GM18517 (cell line): Measurements from ENCODE around the gene LRRFIP1.
A peak's percentile ranks its signal among the peaks of the same experiment; 100 is the strongest.
"Not testable (repeated sequence)": the region's sequence is repeated elsewhere in the genome, so short reads cannot be mapped to it uniquely, and the experiment has no call there.

ENCODE experiments used
- ATAC-seq: cut with Tn5 transposase; IDR thresholded peaks from one replicate; pipeline ENCODE4 v1.9.1; 2021; ENCODE audit warnings: mild to moderate bottlenecking, moderate library complexity; ENCODE audit not compliant: unreplicated experiment

Gene LRRFIP1

DNA sequence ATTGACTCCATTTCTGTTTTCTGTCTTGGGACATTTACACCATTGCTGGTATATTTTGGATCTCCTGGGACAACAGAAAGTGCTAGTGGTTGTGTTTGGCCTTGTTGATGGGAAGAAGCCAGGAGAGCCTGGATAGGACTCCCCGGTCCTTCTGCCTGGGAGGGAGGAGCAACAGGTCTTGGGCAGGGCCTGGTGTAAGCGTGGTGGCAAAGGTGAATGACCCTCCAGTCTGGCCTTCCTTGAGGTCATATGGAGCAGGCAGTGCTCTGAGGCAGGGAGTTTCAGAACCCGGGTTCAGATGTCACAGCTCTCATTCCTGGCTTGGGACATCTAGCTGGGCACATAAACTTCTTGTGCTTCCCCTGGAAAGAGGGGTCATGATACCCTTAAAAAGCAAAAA lies 115.2 kb downstream of the LRRFIP1 start:
- no peak for ATAC-seq

DNA sequence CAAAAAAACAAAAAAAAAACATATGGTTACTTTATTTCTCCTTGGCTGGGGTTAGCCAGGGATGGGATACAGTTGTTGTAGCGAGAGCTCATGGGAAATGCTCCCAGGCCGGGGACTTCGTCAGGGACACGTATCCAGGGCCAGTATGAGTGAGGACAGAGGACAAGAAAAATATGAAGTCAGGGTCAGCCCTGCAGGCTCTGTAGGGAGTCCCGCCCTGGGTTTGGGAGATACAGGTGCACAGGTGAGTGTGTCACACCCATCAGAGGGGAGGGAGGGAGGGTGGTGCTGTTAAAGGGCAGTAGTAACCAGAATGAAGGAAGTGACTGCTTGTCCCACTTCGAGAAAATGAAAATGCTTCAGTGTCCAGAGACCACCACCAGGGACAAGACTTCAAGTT lies 115.6 kb downstream of the LRRFIP1 start:
- ATAC-seq = no peak

DNA sequence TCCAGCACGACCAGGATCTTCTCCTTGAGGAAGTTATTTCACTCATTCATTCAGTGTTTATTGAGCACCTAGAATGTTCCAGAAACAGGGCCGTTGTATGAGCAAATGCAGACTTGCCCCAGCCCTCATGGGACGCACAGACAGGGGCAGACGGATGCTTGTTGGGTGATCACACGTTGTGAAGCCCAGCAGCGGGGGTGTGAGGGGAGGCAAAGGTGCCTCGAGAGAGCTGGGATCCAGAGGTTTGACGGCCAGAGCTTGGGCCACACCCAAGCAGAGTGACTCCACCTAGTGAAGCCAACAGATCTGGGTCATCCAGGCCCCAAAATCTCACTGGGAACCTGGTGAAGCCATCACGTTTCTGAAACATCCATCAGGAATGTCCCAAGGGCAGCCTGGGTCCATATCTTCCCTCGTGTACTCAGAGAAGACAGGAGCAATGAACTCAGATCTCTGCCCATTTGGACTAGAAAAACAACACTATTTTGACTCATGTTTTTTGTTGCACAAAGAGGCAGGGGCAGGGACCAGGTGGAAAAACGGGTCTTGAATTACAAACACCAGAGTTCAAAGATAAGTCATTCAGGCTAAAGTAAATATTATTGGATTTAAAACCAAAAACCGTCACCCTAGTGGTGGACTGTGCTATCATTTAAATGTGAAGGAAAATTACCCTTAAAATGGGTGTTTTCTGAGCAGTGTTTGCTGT lies 116.3 kb downstream of the LRRFIP1 start:
- no peak for ATAC-seq

DNA sequence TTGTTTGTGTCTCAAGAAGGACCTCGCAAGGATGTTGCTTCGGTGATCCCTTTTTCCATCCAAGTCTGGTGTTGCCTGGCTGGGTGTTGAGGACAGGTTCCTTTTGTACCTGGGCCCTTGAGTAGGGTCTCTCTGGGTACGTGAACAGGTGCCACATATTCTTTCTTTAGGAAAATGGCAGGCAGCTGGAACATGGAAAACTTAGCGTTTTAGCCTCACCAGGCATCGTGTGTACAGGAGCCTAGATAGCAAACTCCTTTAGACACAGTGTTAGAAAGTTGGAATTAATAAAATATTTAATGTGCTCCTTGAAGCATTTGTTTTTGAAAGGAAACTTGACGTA lies 116.9 kb downstream of the LRRFIP1 start:
- ATAC-seq = no peak

DNA sequence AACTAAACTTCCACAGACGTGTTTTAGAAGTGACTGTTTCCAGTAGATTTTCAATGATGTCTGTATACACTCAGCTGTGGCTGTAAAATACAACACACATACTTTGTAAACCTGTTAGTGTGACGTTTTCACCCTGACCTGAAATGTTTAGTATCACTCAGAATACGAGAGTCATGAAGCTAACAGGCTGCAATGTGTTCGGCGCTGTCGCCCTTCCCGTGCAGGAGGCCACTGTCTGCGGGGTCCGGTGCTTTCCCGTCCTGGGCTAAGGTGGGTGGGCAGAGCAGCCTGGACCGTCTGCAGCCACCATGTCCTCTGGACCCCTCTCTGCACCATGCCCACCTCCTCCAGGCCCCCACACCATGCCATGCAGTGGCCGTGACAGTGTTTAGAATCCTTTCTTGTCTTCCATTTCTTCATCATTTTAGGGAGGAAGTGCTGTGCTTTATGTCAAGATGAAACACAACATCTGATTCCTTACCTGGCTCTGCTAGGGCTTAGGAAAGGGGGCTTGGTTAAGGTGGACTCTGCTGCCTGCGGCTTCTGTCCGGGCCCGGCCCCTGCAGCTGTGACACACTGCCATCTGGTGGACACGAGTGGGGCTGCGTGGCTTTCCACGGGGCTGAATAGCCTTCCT lies 117.3 kb downstream of the LRRFIP1 start:
- no peak for ATAC-seq

DNA sequence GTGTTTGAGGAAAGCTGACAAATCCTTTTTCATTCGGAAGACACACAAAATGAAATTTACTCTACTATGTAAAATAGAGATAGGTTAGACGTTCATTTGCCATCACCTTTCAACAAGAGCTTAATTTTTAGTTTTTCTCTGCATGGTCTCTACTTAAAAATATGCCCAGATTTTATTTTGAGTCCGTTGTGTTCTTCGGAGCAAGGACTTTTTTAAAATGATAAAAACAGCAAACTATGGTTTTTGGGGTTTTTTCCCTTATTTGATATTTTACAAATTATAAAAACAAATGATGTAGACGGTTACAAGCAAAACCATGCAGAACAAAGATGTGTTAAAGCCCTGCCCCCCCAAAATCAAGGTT lies 117.8 kb downstream of the LRRFIP1 start:
- no peak for ATAC-seq

DNA sequence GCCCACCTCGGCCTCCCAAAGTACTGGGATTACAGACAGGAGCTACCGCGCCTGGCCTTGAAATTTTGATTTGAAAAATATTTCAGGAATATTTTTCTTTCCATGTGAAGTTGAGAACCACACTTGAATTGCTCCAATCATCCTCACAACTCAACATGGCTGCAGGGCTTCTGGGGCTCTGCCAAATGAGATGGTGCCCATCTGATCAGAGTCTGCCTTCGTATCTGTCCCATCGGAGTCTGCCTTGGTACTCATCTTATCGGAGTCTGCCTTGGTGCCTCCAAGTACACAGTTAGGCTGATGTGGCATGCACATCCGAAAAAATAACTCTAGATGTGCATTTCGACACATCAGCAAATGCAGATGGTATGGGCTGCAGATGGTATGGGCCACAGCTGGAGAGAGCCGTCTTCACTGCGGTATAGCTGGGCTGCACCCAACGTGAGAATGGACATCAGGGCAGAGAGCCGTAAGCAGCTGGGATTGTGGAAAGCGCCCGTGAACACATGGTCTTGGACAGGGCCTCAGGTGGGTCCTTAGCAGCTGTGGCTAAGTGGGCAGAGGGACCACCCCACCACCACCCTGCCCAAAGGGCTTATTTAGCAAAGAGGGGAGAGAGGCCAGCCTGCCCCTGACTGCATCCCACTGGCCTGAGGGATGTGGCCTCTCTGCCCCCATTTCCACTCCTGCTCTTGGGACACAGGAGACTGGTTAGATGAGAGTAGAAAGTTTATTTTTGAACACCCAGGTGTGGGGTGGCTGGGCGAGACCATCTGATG lies 119.1 kb downstream of the LRRFIP1 start:
- ATAC-seq = no peak

DNA sequence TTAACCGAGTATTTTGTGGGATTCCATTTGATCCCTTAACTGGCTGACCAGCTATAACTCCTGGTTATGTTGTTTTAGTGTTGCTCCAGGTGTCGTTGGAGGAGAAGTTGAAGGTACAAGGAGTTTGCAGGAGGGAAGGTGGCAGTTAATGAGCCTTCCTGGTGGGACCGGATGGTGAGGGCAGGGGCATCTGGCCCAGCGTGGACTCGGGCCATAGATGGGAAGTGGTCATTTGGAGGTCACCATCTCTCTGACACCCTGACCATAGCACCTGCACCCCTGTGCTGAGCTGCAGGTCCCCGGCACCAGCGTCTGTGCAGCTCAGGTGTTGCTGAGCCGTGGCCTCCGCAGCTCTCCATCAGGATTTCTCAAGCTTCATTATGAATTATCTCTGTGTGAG lies 119.8 kb downstream of the LRRFIP1 start:
- no peak for ATAC-seq

DNA sequence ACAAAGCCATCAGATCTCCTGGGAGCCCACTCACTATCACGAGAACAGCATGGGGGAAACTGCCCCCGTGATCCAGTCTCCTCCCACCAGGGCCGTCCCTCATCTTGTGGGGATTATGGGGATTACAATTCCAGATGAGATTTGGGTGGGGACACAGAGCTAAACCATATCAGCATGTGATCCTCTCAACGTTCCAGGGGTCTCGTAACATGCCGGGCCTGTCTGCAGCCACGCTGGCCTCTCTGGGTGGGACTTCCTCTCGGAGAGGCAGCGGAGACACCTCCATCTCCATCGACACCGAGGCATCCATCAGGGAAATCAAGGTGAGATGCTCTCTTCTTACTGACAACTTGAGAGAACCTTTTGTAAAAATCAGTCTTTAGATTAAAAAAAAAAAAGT lies 121.6 kb downstream of the LRRFIP1 start:
- ATAC-seq = no peak

DNA sequence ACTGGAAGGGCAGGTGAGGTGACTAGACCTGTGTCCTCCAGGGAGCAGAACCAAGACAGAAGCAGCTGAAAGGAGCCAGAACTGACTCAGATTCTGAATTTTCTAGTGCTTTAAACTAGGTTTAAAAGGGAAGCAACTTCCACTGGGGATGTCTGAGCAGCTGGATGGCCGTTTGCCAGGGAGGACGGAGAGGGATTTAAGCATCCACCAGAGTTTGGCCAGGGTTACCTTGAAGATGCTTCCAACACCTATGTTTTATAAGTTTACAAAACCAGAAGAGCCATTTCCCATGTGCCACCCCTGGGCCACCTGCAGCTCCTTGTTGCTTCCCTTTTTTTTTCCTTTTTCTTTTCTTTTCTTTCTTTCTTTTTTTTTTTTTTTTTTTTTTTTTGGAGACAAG lies 122.6 kb downstream of the LRRFIP1 start:
- ATAC-seq = no peak

DNA sequence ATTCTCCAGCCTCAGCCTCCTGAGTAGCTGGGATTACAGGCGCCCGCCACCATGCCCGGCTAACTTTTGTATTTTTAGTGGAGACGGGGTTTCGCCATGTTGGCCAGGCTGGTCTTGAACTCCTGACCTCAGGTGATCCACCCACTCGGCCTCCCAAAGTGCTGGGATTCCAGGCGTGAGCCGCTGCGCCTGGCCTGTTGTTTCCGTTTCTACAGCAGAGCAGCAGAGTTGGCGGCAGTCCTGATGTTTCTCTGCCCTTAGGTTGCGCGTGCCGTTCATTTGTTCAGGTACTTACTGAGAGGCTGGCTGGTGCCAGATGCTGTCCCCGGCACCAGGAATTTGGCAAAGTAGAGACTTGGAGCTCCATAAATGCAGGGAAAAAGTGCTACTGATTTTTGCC lies 123.1 kb downstream of the LRRFIP1 start:
- not testable (repeated sequence) for ATAC-seq

DNA sequence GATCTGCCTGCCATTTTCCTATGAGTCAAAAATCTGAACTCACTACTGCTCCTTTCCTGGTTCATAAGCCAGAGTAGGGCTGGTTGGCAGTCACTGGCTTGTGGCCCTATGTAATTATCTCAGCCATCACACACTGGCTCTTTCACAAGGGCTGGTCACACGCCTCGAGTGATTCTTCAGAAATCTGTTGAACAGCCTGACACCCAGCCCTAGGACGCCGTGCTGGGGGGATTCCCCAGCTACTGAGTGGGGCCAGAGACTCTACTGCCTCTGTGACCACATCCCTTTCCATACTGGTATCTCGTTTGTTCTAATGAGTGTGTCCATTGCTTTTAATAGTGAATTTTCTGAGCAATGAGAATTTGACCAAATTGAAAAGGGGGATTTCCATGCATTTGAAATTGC lies 125.4 kb downstream of the LRRFIP1 start:
- ATAC-seq = peak; percentile 97

DNA sequence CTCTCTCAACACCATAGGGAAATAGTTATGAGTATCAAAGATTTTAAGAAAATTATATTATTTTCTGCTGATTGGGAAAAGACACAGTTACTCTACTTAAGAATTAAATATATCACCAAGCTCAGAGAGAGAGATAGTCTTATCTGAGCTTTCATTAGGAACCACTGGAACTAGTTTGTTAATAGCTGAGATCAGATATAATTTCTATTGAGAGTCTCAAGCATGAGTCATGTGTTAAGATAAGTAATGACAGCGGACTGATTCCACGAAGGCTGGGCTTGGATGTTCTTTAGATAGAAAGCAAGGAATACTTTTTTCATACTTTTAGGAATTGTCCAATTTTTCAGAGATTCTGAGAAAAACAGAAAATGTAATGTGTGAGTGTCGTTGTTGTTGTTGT lies 126.8 kb downstream of the LRRFIP1 start:
- no peak for ATAC-seq

DNA sequence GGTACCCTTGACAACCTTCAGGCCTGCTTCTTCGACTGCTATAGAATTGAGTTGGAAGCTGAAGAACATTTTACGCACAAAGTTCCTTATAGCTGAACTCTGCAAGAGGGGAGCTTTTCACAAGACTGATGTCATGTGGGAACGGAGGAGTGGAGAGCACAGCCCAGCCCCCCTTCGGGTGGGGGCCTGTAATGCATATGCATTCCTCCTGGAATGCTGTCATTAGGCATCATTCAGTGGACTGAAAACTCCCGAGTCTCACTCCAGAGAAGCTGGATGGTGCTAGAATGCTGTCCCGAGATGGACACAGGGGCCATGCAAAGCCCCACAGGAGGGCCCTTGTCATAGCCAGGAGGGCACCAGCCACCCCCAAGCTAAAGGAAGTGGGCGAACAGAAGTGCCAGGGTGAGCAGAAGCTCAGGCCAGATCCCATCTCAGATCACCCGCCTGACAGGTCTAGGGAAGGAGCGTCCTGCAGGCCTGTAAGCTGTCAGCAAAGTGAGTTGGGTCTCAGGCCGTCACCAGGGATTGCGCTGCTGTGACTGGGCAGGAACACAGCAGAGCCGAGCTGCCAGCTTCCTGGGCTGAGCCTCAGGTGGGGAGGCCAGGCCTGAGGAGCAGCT lies 127.3 kb downstream of the LRRFIP1 start:
- no peak for ATAC-seq

DNA sequence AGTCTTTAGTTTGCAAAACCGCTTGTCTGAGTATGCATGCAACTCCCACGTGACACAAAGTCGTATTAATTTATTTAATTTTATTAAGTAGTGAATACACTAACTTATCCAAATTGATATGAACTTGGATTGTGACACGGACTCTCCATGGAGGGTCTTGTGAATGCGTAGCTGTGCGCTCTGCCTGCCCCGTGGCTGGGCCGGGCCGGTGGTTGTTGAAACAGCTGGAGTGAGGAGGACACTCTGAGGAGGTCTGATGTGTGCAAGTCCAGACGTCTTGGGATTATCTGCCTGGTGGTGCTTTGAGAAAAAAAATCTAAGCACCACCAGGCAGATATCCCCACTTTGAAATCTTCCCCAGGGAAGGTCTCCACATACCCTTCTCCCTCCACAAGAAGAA lies 130.2 kb downstream of the LRRFIP1 start:
- ATAC-seq = no peak

DNA sequence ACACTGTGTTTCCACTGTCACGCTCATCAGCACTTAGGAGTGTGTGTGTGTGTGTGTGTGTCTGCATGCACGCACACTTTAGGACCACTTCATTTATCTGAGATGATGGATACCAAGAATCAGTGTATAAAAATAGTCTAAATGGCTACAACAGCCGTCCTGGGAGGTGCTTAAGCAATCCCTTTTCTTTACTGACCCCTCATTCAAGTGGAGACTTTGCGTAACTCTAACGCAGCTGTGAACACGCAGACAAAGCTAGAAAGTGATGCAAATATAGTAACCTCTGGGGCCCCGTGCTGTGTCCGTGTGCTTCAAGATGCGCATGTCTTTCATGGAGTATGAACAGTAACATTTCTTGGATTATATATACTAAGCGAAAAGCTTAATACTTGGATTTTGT lies 130.8 kb downstream of the LRRFIP1 start:
- no peak for ATAC-seq

DNA sequence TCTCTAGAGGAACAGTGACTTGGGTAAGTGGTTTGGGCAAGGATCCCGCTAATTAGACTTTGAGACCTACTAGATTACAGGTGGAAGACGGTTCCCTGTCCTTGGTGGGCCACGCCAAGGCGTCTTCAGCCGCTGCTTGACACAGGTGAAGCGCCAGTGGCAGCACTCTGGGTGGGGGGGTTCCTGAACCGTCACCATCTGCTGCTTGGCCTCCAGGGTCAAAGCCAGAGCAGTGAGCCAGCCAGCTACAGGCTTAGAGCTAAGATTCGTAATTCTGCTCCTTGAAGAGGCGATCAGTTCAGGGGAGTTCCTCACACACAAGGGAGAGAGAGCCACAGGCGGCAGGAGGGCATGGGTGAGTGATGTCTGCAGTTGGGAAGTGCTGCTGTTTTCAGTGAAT lies 131.8 kb downstream of the LRRFIP1 start:
- no peak for ATAC-seq

DNA sequence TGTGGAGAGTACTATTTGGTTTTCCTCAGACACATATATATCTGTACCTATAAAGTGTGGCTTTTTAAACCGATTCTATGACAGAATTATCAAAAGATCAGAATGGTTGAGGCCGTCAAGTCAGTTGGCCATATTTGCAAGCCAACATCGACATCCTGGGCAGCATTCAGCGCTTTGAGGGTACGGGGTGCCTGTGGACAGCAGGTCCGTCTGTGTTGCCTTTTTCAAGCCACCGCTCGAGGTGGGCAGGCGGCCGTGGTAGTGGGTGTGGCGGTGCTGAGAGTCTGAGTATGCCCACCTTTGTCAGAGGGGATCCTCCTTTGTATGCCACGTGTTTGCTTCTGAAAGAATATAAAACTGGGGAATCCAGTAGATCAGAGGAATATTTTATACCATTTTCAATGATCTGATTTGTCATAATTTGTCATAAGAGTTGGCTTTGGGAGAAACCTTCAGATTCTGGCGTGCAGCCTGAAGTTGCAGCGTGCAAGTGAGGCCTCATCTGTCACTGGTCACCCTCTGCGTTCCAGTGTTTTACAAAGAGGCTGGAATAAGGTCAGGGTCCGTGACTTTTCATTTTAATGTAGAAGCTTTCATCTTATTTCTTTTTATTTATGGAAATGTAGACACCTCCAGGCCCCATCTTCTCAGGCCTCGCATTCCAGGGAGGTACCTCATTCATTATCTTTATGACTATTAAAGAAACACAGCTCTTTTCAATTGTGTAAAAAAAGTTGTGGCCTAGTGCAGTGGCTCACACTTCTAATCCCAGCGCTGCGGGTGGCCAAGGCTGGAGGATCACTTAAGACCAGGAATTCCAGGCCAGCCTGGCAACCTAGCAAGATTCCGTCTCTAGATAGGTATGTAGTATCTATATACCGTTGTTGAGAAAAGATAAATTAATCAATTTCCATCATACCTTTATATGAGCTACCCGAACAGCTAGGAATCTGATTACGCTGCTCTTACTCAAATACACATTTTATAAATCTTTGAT lies 133.4 kb downstream of the LRRFIP1 start:
- no peak for ATAC-seq

DNA sequence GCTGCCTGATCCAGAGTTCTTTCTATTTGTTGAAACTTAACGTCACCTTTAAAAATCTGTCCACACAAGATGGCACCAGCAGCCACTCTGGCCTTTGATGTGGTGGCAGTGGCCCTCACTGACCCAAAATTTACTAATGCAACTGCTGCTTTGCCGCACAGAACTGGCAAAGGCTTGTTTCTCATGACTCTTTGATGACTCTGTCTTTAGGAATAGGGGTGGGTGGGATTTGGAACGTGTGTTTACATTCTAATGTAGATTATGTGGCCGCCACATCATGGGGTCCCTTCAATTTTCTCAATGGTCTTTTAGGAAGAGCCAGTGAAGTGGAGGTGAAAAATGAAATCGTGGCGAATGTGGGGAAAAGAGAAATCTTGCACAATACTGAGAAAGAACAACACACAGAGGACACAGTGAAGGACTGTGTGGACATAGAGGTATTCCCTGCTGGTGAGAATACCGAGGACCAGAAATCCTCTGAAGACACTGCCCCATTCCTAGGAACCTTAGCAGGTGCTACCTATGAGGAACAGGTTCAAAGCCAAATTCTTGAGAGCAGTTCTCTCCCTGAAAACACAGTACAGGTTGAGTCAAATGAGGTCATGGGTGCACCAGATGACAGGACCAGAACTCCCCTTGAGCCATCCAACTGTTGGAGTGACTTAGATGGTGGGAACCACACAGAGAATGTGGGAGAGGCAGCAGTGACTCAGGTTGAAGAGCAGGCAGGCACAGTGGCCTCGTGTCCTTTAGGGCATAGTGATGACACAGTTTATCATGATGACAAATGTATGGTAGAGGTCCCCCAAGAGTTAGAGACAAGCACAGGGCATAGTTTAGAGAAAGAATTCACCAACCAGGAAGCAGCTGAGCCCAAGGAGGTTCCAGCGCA lies 135.2 kb downstream of the LRRFIP1 start:
- not testable (repeated sequence) for ATAC-seq

DNA sequence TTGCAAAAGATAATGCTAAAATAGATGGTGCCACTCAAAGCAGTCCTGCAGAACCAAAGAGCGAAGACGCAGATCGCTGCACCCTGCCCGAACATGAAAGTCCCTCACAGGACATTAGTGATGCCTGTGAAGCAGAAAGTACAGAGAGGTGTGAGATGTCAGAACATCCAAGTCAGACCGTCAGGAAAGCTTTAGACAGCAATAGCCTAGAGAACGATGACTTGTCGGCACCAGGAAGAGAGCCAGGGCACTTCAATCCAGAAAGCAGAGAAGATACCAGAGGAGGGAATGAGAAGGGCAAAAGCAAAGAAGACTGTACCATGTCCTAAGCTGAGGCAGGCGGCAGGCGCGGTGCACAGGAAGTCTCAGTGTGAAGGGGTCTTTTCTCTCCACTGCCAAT lies 136.4 kb downstream of the LRRFIP1 start:
- ATAC-seq = no peak
